K562 (cell line): Measurements from ENCODE around the gene WDR44. TPM values are rescaled to one million over a fixed set of nuclear protein-coding genes. Genes with fewer than 3 reads are reported as not detected.
A peak's percentile ranks its signal among the peaks of the same experiment; 100 is the strongest.

ENCODE experiments used
- ARNT ChIP-seq, 2 experiments: fragments of 450-650 bp; IDR thresholded peaks; 2 replicates each; pipeline ENCODE4 v1.6.1; 2016; ENCODE audit warnings: mild to moderate bottlenecking in 1 of 2
- CBX1 ChIP-seq: sonication (generic); IDR thresholded peaks from 2 replicates; pipeline ENCODE4 v1.6.1; 2016; ENCODE audit warnings: antibody characterized with exemption, low read depth, mild to moderate bottlenecking
- CEBPG ChIP-seq, 3 experiments: fragments of 200-800 bp in 1 of 3; sonication (Bioruptor generic) in 1 of 3; sonication (generic) in 1 of 3; formaldehyde crosslinking in 1 of 3; IDR thresholded peaks in 2 of 3; conservative IDR thresholded peaks in 1 of 3; 2 replicates each; pipeline versions ENCODE4 v1.6.1 to v1.8.0; 2016 to 2022; ENCODE audit warnings: missing compliant biosample characterization in 2 of 3, missing genetic modification characterization in 2 of 3, mild to moderate bottlenecking in 1 of 3, missing genetic modification reagents in 1 of 3
- KLF13 ChIP-seq: fragments of 450-650 bp; IDR thresholded peaks from 2 replicates; pipeline ENCODE4 v1.6.1; 2016; ENCODE audit warnings: missing genetic modification characterization, low read depth, mild to moderate bottlenecking, missing compliant biosample characterization, moderate library complexity, borderline replicate concordance
- POLR2G ChIP-seq: fragments of 200-400 bp; formaldehyde crosslinking; IDR thresholded peaks from 2 replicates; pipeline ENCODE4 v1.6.1; 2017; ENCODE audit warnings: low read depth, mild to moderate bottlenecking, antibody characterized with exemption, low read length, moderate library complexity
- RB1 ChIP-seq: fragments of 450-650 bp; IDR thresholded peaks from 2 replicates; pipeline ENCODE4 v1.6.1; 2017; ENCODE audit warnings: low read depth, mild to moderate bottlenecking
- SAFB2 ChIP-seq: fragments of 200-400 bp; formaldehyde crosslinking; IDR thresholded peaks from 2 replicates; pipeline ENCODE4 v1.6.1; 2018; ENCODE audit warnings: borderline replicate concordance, low read length, low read depth, moderate library complexity; ENCODE audit not compliant: severe bottlenecking
- SIN3A ChIP-seq, 2 experiments: fragments of 150-350 bp in 1 of 2; IDR thresholded peaks; 2 replicates each; pipeline ENCODE4 v1.6.1; 2011 to 2016; ENCODE audit warnings: borderline replicate concordance in 2 of 2, low read depth in 2 of 2, low read length in 2 of 2, mild to moderate bottlenecking in 2 of 2, moderate library complexity in 2 of 2; ENCODE audit not compliant: control insufficient read depth in 1 of 2
- SLC30A9 ChIP-seq: fragments of 250-450 bp; sonication (Bioruptor Pico); IDR thresholded peaks from 2 replicates; pipeline ENCODE4 v1.8.0; 2022; ENCODE audit warnings: mild to moderate bottlenecking, moderate library complexity
- TAF1 ChIP-seq: IDR thresholded peaks from 2 replicates; pipeline ENCODE4 v1.6.1; 2011; ENCODE audit warnings: mild to moderate bottlenecking, low read length, moderate library complexity; ENCODE audit not compliant: insufficient read depth, control insufficient read depth, severe bottlenecking; ENCODE audit errors: extremely low read depth
- TFAP4 ChIP-seq: sonication (generic); formaldehyde crosslinking; IDR thresholded peaks from 2 replicates; pipeline ENCODE4 v1.8.0; 2022; ENCODE audit warnings: missing genetic modification reagents, mild to moderate bottlenecking, moderate library complexity, borderline replicate concordance
- ZEB2 ChIP-seq: fragments of 450-650 bp; IDR thresholded peaks from 2 replicates; pipeline ENCODE4 v1.6.1; 2016
- ZNF318 ChIP-seq, 2 experiments: fragments of 450-650 bp; IDR thresholded peaks; 2 replicates each; pipeline ENCODE4 v1.6.1; 2016; ENCODE audit warnings: mild to moderate bottlenecking in 2 of 2, borderline replicate concordance in 1 of 2, low read depth in 1 of 2, moderate library complexity in 1 of 2
- polyA plus RNA-seq, 8 experiments: library from polyadenylated mRNA; depleted of rRNA in 4 of 8; stranded (reverse) in 5 of 8; unstranded in 3 of 8; fragments of >200 nt; fragmentation: Nextera tagmentation in 2 of 8; fragmentation: Illumina TruSeq in 1 of 8; extraction: Ambion mirVana in 2 of 8; extraction: Trizol in 1 of 8; gene quantifications; 2 replicates each; pipeline versions ENCODE4 v1.2.1 to v1.2.3, GENCODE V29; 2011 to 2014; ENCODE audit warnings: inconsistent platforms in 1 of 8, missing spikeins in 1 of 8
- total RNA-seq, 7 experiments: library from RNA; depleted of rRNA in 6 of 7; stranded (reverse); fragments of >200 nt in 6 of 7; fragmentation: Illumina TruSeq in 2 of 7; extraction: Trizol in 2 of 7; gene quantifications; 2 replicates each; pipeline versions ENCODE4 v1.2.1 to v1.2.3, GENCODE V29; 2011 to 2021; ENCODE audit warnings: low replicate concordance in 1 of 7

Gene WDR44
- total and polyA plus RNA-seq, 9 of the 15 experiments (the other 6 are each of a cell fraction or from before 2014, with no cell fraction given) = 5.6 to 20.0 (median 14.6) TPM

GRCh38 chrX:118495061-118495921 lies 149.4 kb downstream of the WDR44 start, which contains the start of gene DOCK11 (continued):
- TF ChIP-seq ZNF318 (IDR thresholded peaks at IDR 0.05; ENCODE audit: borderline replicate concordance in 1 of 2, low read depth in 1 of 2) (no peak), SLC30A9 (CRISPR knock-in tag) (no peak), POLR2G (peak; percentile 85), SIN3A (IDR thresholded peaks at IDR 0.05; ENCODE audit: borderline replicate concordance in 2 of 2, control insufficient read depth in 1 of 2, low read depth in 2 of 2, low read length in 2 of 2) (peak in 1 of 2 experiments; percentile 50; a peak in 1 of 4 replicates), TFAP4 (CRISPR knock-in tag) (peak; percentile 89), TAF1 (peak; percentile 62), CBX1 (no peak), ZEB2 (no peak), KLF13 (peak; percentile 85; the same call in 1 of the 2 replicates), ARNT (IDR thresholded peaks at IDR 0.05) (no peak), CEBPG (CRISPR knock-in tag; IDR thresholded peaks at IDR 0.05) (no peak), CEBPG (tag; conservative IDR thresholded peaks at IDR 0.05 in 1 of 2, IDR thresholded peaks at IDR 0.05 in 1 of 2) (peak; percentile 55 to 63; a peak in 3 of 4 replicates), SAFB2 (no peak), RB1 (0 out of 2 replicates have a peak, but pooled peaks have one; percentile 15)
